HPDE6-E6E7 (cell line): ENCODE measurements around the gene PCDHGA5.
"Not testable (repeated sequence)": the region's sequence is repeated elsewhere in the genome, so short reads cannot be mapped to it uniquely, and the experiment has no call there.

ENCODE experiments used
- DNase-seq: peaks from one replicate; pipeline ENCODE4 v3.0.0; 2011; ENCODE audit warnings: missing footprints; ENCODE audit errors: extremely low spot score

The PCDHGA5 gene

GRCh38 chr5:141414548-141415274 is 50.7 kb downstream of the PCDHGA5 start:
- not testable (repeated sequence) for DNase-seq

- DNase-seq: not testable (repeated sequence)
Observed at GRCh38 chr5:141415275-141415618, 51.3 kb downstream of the PCDHGA5 start.
